T follicular helper cell (primary cell): Measurements from ENCODE around the gene SIGLEC6.
"Not testable (repeated sequence)": the region's sequence is repeated elsewhere in the genome, so short reads cannot be mapped to it uniquely, and the experiment has no call there.

Source experiments
- DNase-seq: peaks from one replicate; pipeline ENCODE4 v3.0.0-alpha.2; 2020; ENCODE audit warnings: low read depth

SIGLEC6 gene

GRCh38 chr19:51509823-51510660 is 21.4 kb downstream of the SIGLEC6 start:
- no peak for DNase-seq

DNA sequence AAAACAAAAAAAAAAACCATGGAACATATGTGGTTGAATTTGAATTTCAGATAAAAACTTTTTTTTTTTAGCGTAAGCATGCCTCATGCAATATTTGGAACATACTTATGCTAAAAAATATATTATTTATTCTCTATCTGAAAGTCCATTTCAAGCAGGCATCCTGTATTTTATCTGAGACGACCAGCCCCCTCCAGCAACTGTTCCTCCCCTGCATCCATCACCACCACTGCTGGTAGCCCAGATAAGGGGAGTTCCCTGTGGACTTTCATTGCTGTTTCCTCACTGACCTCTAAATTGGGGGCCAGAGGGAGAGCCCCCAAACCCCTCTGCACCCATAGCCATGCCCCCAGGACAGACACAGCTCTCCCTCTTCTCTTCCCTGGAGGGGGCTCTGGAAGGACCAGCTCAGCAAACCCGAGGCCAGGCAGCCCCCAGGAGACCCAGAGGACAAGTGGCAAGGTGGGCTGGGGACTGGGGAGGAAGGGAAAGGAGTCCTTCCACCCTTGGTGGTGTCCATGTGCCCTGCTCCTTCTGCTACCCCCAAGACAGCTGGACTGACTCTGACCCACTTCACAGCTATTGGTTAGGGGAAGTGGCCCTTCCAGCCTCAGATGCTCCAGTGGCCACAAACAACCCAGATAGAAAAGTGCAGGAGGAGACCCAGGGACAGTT is 23.3 kb downstream of the SIGLEC6 start:
- DNase-seq: no peak

DNA sequence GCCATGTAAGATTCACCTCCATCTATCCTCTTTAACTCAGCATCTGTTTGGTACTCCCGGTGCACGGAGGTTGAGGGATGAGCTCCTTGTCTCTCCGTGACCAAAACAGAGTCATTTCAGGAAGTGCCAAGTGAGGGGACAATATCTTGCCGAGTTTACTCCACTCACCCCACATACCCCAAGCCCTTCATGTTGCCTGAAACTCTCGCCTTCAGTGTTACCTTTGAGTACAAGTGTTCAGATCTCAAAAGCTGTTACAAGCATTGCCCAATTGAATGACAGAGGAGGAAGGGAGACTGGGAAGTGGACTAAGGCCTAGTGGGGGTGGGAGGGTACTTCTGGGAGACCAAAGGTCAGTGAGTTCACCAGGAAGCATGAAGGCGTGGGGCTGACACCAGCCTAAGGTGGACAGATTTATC is 23.8 kb downstream of the SIGLEC6 start:
- DNase-seq: no peak

GRCh38 chr19:51507192-51507591 is 24.3 kb downstream of the SIGLEC6 start:
- DNase-seq: no peak

- no peak for DNase-seq
Observed at GRCh38 chr19:51505904-51506303, 25.6 kb downstream of the SIGLEC6 start.

- no peak for DNase-seq
Observed at GRCh38 chr19:51503896-51504295, 27.6 kb downstream of the SIGLEC6 start.

GRCh38 chr19:51503286-51503817 is 28.1 kb downstream of the SIGLEC6 start:
- no peak for DNase-seq

DNA sequence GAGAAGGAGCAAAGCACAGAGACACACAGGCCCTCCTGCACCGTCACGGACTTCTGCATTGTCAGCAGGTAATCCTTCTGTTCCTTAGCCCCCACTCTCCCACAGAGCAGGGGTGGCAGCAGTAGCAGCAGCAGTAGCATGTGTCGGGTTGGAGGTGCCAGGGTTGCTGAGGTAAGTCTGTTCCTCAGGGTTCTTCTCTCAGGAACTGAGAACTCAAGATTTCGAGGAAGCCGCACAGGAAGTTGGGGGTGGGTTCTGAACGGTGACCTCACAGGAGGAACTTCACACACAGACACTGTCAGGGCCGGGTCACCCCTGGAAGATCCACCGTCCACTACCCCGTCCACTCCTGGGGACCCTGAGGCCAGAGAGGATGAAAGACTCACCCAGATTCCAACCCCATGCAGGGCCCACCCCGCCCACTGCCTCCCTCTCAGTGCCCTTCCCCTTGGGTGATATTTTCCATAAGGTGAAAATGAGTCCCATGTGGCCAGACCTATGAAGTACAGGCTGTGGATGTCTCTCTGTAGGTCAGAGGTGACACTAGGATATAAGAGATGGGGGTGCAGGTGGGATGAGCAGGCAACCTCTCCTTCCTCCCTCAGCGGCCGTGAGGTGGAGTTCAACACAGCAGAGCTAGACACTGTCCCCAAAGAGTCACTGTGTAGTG is 29.7 kb downstream of the SIGLEC6 start, which contains the start of gene SIGLEC12:
TSS of gene SIGLEC12 (minus strand) at position 207 of the 670 bp plus-strand sequence. CDS start at position 140, 67 bp downstream.
- no peak for DNase-seq

- not testable (repeated sequence) for DNase-seq
Observed at GRCh38 chr19:51500931-51501330, 30.5 kb downstream of the SIGLEC6 start.

- no peak for DNase-seq
Observed at GRCh38 chr19:51497666-51498065, 33.8 kb downstream of the SIGLEC6 start.

- no peak for DNase-seq
Observed at GRCh38 chr19:51493776-51494175, 37.7 kb downstream of the SIGLEC6 start.

GRCh38 chr19:51491586-51491985 is 39.9 kb downstream of the SIGLEC6 start:
- DNase-seq: no peak

DNA sequence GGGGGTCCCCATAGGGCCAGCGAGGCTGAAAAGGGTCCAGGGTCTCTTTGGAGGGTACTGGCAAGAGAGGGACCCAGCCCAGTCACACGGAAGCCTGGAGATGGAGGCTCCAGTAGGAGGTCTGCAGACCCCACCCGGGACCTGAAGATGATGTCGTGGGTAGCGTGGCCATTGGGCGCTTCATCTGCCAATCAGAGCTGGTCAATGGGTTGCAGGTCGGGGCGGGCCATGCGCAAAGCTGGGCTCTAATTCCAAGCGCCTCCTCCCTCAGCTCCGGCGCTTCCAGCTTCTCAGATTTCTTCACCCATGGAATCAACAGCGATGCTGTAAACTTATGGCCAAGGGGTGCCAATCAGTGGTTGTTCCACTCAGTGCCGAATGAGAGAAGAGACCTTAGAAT is 40.8 kb downstream of the SIGLEC6 start:
- DNase-seq: no peak

DNA sequence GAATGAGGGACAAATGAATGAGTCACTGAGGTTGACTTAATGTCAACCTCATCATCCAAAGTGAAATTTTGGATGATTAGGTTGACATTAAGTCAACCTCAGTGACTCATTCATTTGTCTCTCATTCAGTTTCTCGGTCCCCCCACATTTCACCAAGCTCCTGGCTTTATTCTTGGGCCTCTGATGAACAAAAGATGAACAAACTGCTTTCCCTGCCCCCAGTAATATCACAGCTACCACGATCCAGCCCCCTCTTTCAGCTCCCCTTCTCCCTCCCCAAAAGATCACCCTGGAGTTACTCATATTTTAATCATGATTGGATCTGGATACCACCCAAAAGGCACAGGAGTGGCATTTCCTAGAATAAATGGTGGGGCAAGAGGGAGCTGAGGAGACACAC is 42.4 kb downstream of the SIGLEC6 start:
- no peak for DNase-seq

- no peak for DNase-seq
Observed at GRCh38 chr19:51488491-51488890, 43.0 kb downstream of the SIGLEC6 start.

DNA sequence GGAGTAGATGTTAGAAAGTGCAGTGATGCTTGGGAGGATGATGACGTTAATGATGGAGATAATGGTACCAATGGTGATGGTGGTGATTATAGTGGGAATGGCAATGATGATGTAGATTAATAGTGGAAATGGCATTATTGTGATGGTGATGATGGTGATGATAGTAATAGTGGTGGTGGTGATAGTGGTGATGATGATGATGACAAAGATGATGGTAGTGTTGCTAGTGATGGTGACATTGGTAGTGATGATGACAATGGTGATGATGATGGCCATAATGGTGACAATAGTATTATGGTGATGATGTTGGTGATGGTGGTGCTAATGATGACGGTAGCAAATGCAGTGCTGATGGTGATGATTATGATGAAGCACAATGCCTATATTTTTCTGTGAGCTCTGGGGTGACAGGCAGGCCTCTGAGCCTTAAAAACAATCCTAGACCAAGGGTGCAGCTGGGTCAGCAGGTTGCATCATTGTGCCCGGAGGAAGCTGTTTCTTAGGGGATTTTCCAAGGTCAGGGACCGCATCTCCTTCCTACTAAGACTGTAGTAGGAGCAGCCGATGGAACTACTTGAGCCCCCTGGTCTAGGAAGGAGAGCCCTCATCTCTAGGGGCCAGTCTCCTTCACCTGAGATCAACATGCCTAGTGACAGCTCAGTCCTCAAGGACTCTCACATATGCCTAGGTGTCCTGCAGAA is 45.4 kb downstream of the SIGLEC6 start:
- DNase-seq: no peak

DNA sequence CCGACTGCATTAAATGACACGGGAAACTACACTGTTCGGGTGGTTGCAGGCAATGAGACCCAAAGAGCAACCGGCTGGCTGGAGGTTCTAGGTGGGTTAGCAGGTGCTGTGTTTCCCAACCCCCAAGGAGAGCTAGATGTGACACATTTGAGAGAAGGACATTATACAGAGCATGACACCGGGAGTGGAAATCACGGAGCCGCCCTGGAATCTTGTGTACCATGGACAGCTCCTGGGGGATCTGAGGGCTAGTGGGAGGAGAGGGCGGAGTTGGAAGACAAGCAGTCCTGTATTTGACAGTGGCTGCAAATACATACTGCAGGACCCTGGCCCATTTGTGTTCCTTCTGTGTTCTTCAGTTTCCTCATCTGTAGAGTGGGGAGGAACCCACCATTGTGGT is 50.9 kb downstream of the SIGLEC6 start:
- DNase-seq: no peak

GRCh38 chr19:51479531-51480331 is 51.7 kb downstream of the SIGLEC6 start:
- DNase-seq: no peak

DNA sequence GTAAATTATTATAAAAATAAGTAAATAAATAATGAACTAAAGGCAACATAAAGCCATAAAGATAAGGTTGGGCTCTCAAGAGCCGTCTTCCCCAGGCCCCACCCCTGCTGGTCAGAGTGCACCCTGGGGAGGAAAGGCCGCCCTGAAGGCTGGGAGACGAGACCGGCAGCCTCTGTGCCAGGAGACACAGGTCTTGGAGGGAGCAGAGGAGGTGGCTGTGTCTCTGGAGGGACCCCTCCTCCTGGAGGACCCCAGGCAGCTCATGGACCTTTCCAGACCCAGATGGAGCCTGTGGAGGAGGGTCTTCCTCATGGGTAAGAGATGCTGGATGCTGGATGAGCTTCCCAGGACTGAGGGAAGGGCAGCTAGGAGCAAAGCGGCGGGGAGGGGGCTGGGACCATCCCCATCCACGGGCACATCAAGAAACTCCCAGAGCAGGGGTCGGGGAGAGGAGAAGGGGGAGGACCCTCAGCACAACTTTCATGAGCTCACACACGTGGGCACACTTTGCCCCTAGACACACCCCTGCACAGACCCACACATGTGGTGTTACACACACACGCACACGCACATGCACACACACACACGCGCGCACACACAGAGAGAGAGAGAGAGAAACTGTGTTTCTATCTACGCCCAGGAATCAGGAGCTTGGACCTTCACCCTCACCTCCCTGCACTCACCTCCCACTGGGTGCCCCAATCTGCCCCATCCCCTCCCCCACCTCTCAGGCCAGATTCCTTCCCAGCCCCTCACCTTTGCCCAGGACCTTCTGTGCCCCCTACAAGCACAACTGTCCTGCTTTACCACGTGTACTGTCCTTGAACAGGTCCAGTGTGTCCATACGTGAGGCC is 52.9 kb downstream of the SIGLEC6 start, which contains the start of gene CEACAM18:
TSS of gene CEACAM18 (plus strand) at position 159 of the 854 bp plus-strand sequence.
- no peak for DNase-seq

- no peak for DNase-seq
Observed at GRCh38 chr19:51477344-51477743, 54.1 kb downstream of the SIGLEC6 start.
